K562 (cell line): ENCODE measurements around the gene TSGA10IP.
"Not testable (repeated sequence)": the region's sequence is repeated elsewhere in the genome, so short reads cannot be mapped to it uniquely, and the experiment has no call there.

Source experiments
- JUND ChIP-seq, 2 experiments: IDR thresholded peaks; 2 replicates in 1 of 2; 3 replicates in 1 of 2; pipeline ENCODE4 v1.6.1; 2011; ENCODE audit warnings: borderline replicate concordance in 2 of 2, low read depth in 2 of 2, low read length in 2 of 2, improper control_type of control experiment in 1 of 2, missing biosample characterization in 1 of 2, missing genetic modification characterization in 1 of 2, missing genetic modification reagents in 1 of 2
- ZNF253 ChIP-seq: fragments of 250-450 bp; sonication (Bioruptor Pico); conservative IDR thresholded peaks from 2 replicates; pipeline ENCODE4 v1.6.1; 2021; ENCODE audit warnings: mild to moderate bottlenecking

DNA sequence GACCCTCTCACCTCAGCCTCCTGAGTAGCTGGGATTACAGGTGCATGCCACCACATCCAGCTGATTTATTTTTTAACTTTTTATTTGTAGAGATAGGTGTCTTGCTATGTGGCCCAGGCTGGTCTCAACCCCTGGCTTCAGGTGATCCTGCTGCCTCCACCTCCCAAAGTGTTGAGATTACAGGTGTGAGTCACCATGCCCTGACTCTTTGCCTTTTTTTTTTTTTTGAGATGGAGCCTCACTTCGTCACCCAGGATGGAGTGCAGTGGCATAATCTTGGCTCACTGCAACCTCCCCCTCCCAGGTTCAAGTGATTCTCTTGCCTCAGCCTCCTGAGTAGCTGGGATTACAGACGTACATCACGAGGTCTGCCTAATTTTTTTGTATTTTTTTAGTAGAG, 6.4 kb downstream of the TSGA10IP start:
- not testable (repeated sequence) for TF ChIP-seq ZNF253; JUND (IDR thresholded peaks at IDR 0.05; ENCODE audit: borderline replicate concordance, low read depth, low read length); JUND (tag; IDR thresholded peaks at IDR 0.05; ENCODE audit: borderline replicate concordance, low read depth, low read length)
